ENCODE results near the gene DGKI.
"Not testable (repeated sequence)": the region's sequence is repeated elsewhere in the genome, so short reads cannot be mapped to it uniquely, and the experiment has no call there.

Gene DGKI

GRCh38 chr7:137448572-137448971, 398.2 kb downstream of the DGKI start:
- not testable (repeated sequence) for DNase-seq

GRCh38 chr7:137446025-137446424, 400.7 kb downstream of the DGKI start:
- no peak for DNase-seq

GRCh38 chr7:137445268-137445667, 401.5 kb downstream of the DGKI start:
- DNase-seq: no peak

DNA sequence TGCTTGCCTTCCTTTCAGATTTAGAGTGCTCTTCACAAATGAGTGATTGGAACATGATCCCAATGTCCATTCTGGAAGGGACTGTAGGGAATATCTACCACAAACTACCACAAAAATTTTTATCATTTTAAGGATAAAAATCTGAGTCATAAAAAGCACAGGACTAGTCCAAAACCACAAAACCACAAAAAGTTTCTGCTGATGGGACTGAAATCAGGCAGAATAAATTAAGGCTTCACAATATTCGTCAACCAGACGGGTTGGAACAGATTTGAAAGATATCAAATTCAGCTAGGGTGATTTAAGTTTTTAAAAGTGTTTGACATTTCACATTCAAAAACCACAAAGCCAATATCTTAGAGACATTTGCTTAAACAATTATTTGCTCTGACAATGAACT, 403.2 kb downstream of the DGKI start:
- DNase-seq: peak; percentile 3

- DNase-seq: no peak
Observed at GRCh38 chr7:137441451-137441850, 405.3 kb downstream of the DGKI start.

DNA sequence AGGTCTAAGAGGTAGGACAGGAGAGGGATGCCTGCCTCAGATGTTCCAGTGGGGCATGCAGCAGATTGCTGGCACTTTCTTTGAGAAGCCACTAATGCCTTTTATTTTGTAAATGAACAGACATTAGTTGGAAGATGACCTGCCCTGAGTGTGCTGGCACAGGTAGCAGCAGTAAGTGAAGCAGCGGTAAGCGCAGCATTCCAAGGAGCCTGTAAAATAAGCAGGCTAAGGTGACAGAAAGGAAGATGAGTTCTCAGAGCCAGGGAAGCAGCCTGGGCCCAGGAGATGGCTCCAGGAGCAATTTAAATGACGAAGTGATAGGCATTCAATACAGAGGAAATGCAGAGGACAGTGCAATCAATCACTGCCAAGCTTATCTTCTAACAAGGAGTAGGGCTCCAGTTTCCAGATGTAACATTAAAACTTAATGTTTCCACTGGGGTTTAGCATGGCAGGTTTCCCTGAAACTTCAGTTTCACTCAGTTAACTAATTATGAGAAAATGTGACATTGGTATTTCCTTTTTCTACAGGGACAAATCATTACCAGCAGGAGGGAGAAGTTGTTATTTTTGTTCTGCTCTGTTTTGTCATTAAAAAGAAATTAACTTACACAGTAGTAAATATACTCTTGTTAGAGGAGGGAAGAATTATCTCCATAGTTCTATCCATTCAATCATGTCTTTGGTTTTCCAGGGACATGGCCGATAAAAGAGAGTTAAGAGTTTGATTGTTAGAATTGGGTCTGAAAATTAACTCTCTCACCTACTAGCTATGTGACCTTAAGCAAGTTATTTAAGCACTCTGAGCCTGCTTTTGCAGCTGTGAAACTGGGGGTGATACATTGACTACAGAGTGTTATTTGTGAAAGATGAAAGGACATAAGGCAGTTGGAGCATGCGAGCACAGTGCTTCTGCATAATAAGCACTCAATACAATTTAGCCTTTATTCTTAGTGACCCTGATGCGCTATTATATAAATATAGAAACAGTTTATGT, 406.6 kb downstream of the DGKI start:
- DNase-seq: no peak

DNA sequence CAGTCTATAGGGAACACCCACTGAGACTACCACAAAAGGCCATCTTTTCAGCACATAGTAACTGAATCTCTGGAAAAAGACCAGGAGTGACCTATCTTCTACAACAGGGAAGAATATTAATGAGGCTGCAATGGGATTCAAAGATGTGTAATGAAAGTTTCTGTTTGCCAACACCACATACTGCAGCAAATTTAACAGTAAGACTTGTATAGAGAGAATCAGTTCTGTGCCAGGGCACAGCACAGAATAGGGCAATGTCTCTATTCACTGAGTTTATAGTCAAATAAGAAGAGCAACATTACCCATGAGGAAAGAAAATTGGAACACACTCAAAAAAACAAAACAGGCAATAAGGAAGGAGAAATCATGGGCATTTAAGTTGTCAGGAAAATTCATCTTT, 411.8 kb downstream of the DGKI start:
- no peak for DNase-seq

- no peak for DNase-seq
Observed at GRCh38 chr7:137434530-137434929, 412.2 kb downstream of the DGKI start.

DNA sequence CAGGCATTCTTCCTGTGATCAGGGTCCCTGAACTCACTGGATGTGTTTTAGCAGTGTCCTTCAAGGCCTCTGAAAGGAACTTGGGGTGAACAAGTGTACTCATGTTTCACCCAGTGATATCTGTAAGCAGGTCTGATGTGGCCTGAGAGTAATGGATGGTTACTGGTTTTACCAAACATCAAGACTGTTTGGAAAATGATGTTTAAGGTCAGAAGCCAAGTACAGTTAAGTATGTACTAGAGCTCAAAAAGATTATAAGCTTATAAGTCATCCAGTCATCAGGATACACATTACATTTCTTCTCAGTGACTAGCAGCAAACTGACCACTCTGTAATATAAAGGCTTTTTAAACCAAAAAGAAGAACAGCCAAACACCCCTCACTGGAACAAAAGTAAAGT, 423.5 kb downstream of the DGKI start:
- DNase-seq: no peak

DNA sequence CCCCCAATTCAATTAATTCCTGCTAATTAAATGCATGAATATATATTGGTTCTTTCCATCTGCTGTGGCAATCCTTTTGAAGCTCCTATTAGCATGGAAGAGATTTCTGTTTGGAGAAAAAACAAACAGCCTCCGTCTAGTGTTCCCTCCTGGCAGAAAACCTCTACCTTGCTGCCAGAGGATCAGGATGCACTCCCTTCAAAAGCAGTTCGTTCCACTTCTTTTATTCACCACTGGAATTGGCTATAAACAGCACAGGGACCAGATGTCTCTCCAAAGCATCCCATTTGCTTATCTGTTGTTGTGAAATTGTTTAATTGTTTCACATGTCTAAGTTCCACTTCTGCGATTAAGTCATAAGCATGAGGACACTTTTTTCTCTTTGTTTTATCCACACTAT, 425.4 kb downstream of the DGKI start:
- no peak for DNase-seq

- no peak for DNase-seq
Observed at GRCh38 chr7:137418841-137419240, 427.9 kb downstream of the DGKI start.

GRCh38 chr7:137417464-137417863, 429.3 kb downstream of the DGKI start:
- no peak for DNase-seq

GRCh38 chr7:137413901-137414300, 432.9 kb downstream of the DGKI start:
- DNase-seq: no peak

DNA sequence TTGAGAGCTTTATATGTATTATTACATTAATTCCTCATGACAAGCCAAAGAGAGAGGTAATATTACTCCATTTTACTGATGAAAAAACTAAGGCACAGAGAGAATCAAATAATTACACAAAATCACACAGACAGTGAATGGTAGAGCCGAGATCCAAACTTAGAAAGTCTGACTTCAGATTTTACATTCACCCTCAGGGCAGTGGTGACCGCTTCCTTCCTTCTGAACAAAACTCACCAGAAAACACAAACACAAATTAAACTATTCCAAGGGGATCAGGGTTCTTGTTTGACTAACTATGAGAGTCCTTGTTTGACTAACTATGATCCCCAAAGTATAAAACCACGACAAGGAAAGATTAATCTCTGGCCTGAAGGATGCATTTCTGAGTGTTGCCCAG, 435.3 kb downstream of the DGKI start:
- DNase-seq: no peak

DNA sequence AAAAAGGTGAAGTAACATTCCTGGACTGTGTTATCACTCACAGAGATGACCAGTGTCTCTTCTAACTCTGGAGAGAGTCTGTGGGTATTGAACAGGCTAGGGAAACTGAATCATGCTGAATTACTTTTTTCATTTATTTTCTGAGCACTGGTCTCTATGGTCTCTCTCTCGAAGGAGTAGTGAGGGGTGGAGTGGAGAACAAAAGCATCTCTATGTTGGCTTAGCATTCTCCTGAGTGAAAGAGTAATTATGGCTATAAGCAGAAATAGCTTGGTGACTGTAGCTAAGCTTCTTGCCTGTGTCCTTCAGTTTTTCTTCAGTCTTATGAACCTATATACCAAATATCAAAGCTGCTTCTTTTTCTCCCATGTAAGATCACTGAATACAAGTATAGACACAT, 438.6 kb downstream of the DGKI start:
- DNase-seq: no peak

GRCh38 chr7:137407078-137407477, 439.7 kb downstream of the DGKI start:
- DNase-seq: no peak

- DNase-seq: no peak
Observed at GRCh38 chr7:137404660-137405317, 442.0 kb downstream of the DGKI start.

GRCh38 chr7:137403353-137403695, 443.4 kb downstream of the DGKI start:
- DNase-seq: no peak

DNA sequence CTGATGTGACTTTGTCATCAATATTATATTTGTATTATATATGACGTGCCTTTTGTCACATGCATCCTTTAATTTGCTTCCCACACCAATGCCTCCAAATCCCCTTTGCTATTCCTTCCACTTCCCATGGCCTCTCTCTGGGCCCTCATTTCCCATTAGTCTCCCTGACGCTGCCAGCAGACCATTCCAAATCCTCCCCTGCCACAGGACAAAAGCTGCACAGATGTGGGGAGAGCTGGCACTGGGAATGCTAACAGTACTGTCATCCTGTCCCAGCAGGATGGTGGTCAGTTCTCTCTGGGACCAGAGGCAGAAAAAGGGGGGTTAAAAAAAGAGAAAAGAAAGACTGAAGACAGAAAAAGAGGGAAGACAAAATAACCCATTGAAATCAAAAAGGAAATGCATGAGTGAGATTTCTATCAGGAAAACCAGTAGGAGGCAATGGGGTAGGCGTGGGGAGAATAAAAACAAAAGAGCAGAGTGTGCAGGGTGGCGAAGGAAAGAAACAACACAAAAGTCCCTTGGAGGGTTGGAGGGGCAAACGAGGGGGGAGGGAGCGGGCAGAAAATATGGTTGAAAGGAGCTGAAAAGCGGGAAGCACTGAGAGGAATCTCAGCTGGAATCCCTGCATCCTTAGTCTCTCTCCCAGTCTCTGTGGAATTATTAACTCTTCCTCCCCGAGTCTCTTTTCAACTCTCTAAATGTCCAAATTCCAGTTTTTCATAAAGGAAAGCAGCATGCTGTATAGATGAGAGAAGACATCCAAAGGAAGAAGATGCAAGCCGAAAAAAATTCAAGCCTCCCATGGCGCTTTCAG, 444.0 kb downstream of the DGKI start:
- DNase-seq: no peak

- DNase-seq: no peak
Observed at GRCh38 chr7:137399827-137400823, 446.6 kb downstream of the DGKI start.

DNA sequence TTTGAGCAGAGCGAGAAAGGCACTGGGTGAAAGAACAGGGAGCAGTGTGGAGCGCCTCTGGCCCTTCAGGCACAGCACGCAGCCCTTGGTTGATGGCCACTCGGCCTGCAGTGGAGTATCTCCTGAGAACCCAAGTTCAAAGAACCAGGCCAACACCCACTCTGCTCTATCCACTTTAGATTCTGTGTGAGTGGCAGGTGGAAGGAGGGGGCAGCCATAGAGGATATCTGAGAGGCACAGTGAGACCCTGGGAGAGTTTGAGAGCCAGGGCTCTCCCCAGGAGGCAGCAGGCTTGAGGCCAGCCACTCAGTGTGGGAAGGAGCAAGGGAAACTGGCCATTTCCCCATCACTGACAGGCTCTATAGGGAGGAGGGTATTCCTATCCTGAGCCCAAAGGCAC, 450.7 kb downstream of the DGKI start:
- DNase-seq: no peak

- DNase-seq: no peak
Observed at GRCh38 chr7:137395420-137395819, 451.4 kb downstream of the DGKI start.

All from hematopoietic multipotent progenitor cell treated with erythropoietin and hydrocortisone succinate and interleukin-3 and kit ligand, for 4 days (in vitro differentiated cells).